Panc1 (cell line): ENCODE results near the gene NEURL1B. TPM values are rescaled to one million over a fixed set of nuclear protein-coding genes. Genes with fewer than 3 reads are reported as not detected.

Experiments
- ATAC-seq: fragments of 200-7000 bp; cut with Tn5 transposase; 2 replicates; pipeline ENCODE4 v1.9.1; 2020; ENCODE audit warnings: mild to moderate bottlenecking, moderate library complexity
- BruUV-seq: library from RNA; stranded (reverse); fragments of 400-500 nt; replicated peaks from 2 replicates; lab custom pipeline; 2021; lab: Mats Ljungman, UMichigan
- CTCF ChIA-PET: fragments of 300-600 bp; sonication (Branson Sonifier 250); formaldehyde crosslinking; loops from one replicate; lab custom pipeline; 2022; ENCODE audit warnings: antibody characterized with exemption; lab: Charles Lee
- POLR2A ChIA-PET: fragments of 300-600 bp; sonication (Branson Sonifier 250); formaldehyde crosslinking; loops from one replicate; lab custom pipeline; 2022; ENCODE audit warnings: antibody characterized with exemption; lab: Charles Lee
- DNase-seq: peaks from one replicate; pipeline ENCODE4 v3.0.0-alpha.2; 2010; ENCODE audit warnings: low read depth, low spot score
- H3K27ac ChIP-seq: 2 replicates; pipeline ENCODE4 v1.5.1; 2011; ENCODE audit warnings: mild to moderate bottlenecking, low read length, inconsistent platforms
- H3K27me3 ChIP-seq: fragments of 200-500 bp; sonication (Bioruptor generic); 2 replicates; pipeline ENCODE4 v1.6.0; 2014; ENCODE audit warnings: low read length, inconsistent platforms; ENCODE audit not compliant: control insufficient read depth, insufficient read depth
- H3K36me3 ChIP-seq: fragments of 200-500 bp; sonication (Bioruptor generic); 2 replicates; pipeline ENCODE4 v1.5.1; 2014; ENCODE audit warnings: inconsistent platforms, mild to moderate bottlenecking, low read length, moderate library complexity; ENCODE audit not compliant: control insufficient read depth, insufficient read depth
- H3K4me1 ChIP-seq: 2 replicates; pipeline ENCODE4 v1.5.1; 2011; ENCODE audit warnings: inconsistent platforms, mild to moderate bottlenecking, low read length, moderate library complexity; ENCODE audit not compliant: control insufficient read depth, insufficient read depth
- H3K4me3 ChIP-seq, 2 experiments: 2 replicates each; pipeline ENCODE4 v1.5.1; 2011 to 2012; ENCODE audit warnings: low read depth in 2 of 2, low read length in 2 of 2, mild to moderate bottlenecking in 2 of 2, inconsistent platforms in 1 of 2, moderate library complexity in 1 of 2
- H3K9me3 ChIP-seq: fragments of 200-500 bp; sonication (Bioruptor generic); 2 replicates; pipeline ENCODE4 v1.5.1; 2014; ENCODE audit warnings: low read depth, mild to moderate bottlenecking, inconsistent platforms, low read length, moderate library complexity; ENCODE audit not compliant: control insufficient read depth, insufficient read depth
- POLR2AphosphoS5 ChIP-seq: IDR thresholded peaks from 2 replicates; pipeline ENCODE4 v1.6.1; 2012; ENCODE audit warnings: mild to moderate bottlenecking, low read depth, low read length, moderate library complexity
- REST ChIP-seq, 2 experiments: IDR thresholded peaks; 2 replicates each; pipeline ENCODE4 v1.6.1; 2011 to 2012; ENCODE audit warnings: low read depth in 2 of 2, control low read depth in 1 of 2, low read length in 1 of 2, mild to moderate bottlenecking in 1 of 2, moderate library complexity in 1 of 2; ENCODE audit not compliant: insufficient read depth in 1 of 2
- SIN3A ChIP-seq: IDR thresholded peaks from 2 replicates; pipeline ENCODE4 v1.6.1; 2012; ENCODE audit warnings: low read depth, mild to moderate bottlenecking, low read length, moderate library complexity, borderline replicate concordance; ENCODE audit not compliant: insufficient read depth
- TCF7L2 ChIP-seq: IDR thresholded peaks from 2 replicates; pipeline ENCODE4 v1.6.1; 2011; ENCODE audit warnings: mild to moderate bottlenecking, low read depth, low read length, inconsistent platforms
- in situ Hi-C: cut with HindIII; loops from 2 replicates; pipeline ENCODE4 v1.10.0; 2016; ENCODE audit warnings: low sequenced_read_pairs, low pct_unique_long_range_greater_than_20kb
- intact Hi-C: fragments of 100-400 bp; cut with micrococcal nuclease; formaldehyde crosslinking; loops from one replicate; pipeline ENCODE4 v1.10.0; 2022; ENCODE audit not compliant: unreplicated experiment
- total RNA-seq: library from RNA; stranded (reverse); gene quantifications from one replicate; pipeline ENCODE4 v1.2.1, GENCODE V29; 2021; ENCODE audit not compliant: unreplicated experiment
- TF ChIP-seq, protein P1 (sequence below): fragments of 450-650 bp; IDR thresholded peaks from 2 replicates; pipeline ENCODE4 v1.5.1; 2017; ENCODE audit warnings: mild to moderate bottlenecking

Gene NEURL1B
- total RNA-seq, 1 experiment from 2014 or later, result 5.3 TPM

GRCh38 chr5:172730981-172731679 is 90.1 kb downstream of the NEURL1B start:
- Histone ChIP-seq H3K9me3 (no peaks in the 10 kb centered on the region), H3K36me3 (no peaks in the 10 kb centered on the region), H3K4me1 (peaks cover 17% of the 10 kb centered on the region), H3K4me3 (no peak overlapping the region), H3K27me3 (no peaks in the 10 kb centered on the region), H3K27ac (peak overlapping the region; percentile 45)
- POLR2A ChIA-PET, result no interaction called here
- in situ Hi-C loops (no loop called here), intact Hi-C loops (loop anchor here (5.0 kb wide), 1 partner anchor 36 kb away; no protein-coding TSS in a partner anchor)
- no peak for TF ChIP-seq SIN3A
- no peak for TF ChIP-seq POLR2AphosphoS5
- no peak for TF ChIP-seq TCF7L2
- TF ChIP-seq, protein P1, sequence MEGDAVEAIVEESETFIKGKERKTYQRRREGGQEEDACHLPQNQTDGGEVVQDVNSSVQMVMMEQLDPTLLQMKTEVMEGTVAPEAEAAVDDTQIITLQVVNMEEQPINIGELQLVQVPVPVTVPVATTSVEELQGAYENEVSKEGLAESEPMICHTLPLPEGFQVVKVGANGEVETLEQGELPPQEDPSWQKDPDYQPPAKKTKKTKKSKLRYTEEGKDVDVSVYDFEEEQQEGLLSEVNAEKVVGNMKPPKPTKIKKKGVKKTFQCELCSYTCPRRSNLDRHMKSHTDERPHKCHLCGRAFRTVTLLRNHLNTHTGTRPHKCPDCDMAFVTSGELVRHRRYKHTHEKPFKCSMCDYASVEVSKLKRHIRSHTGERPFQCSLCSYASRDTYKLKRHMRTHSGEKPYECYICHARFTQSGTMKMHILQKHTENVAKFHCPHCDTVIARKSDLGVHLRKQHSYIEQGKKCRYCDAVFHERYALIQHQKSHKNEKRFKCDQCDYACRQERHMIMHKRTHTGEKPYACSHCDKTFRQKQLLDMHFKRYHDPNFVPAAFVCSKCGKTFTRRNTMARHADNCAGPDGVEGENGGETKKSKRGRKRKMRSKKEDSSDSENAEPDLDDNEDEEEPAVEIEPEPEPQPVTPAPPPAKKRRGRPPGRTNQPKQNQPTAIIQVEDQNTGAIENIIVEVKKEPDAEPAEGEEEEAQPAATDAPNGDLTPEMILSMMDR, result no peak
- TF ChIP-seq REST (IDR thresholded peaks at IDR 0.05; ENCODE audit: insufficient read depth in 1 of 2, low read depth in 2 of 2, low read length in 1 of 2), result no peak
- DNase-seq, result no peak
- CTCF ChIA-PET, result interaction anchor here (0.6 kb wide), 1 partner anchor 14 kb away, joined by 7 read pairs; no protein-coding TSS in a partner anchor
- peak; percentile 31 for ATAC-seq
- BruUV-seq, result no TSS peak

GRCh38 chr5:172731680-172732074 is 90.6 kb downstream of the NEURL1B start:
- ATAC-seq (no peak), DNase-seq (no peak)
- H3K27ac ChIP-seq, result peak overlapping the region; percentile 45; the same call in 1 of the 2 replicates
- in situ Hi-C loops (no loop called here), intact Hi-C loops (loop anchor here (5.0 kb wide), 1 partner anchor 36 kb away; no protein-coding TSS in a partner anchor)
- no peaks in the 10 kb centered on the region for H3K9me3 ChIP-seq
- H3K36me3 ChIP-seq, result no peaks in the 10 kb centered on the region
- no TSS peak for BruUV-seq
- no peaks in the 10 kb centered on the region for H3K27me3 ChIP-seq
- no peak overlapping the region for H3K4me3 ChIP-seq
- peaks cover 20% of the 10 kb centered on the region for H3K4me1 ChIP-seq
- POLR2A ChIA-PET, result no interaction called here
- CTCF ChIA-PET, result no interaction called here
- no peak for TF ChIP-seq TCF7L2
- TF ChIP-seq REST (IDR thresholded peaks at IDR 0.05; ENCODE audit: insufficient read depth in 1 of 2, low read depth in 2 of 2, low read length in 1 of 2), result no peak
- TF ChIP-seq SIN3A, result no peak
- TF ChIP-seq, protein P1, result no peak
- no peak for TF ChIP-seq POLR2AphosphoS5
